ENCODE results near the gene GABRD.

Gene GABRD

GRCh38 chr1:1985375-1986050 is 33.6 kb upstream of the GABRD start:
- no peak for DNase-seq (ENCODE audit: low read depth, low spot score)

- DNase-seq (ENCODE audit: low read depth, low spot score): no peak
Measured at GRCh38 chr1:1986451-1987141, 32.5 kb upstream of the GABRD start.

GRCh38 chr1:1987142-1987510 is 32.0 kb upstream of the GABRD start:
- DNase-seq (ENCODE audit: low read depth, low spot score): no peak

GRCh38 chr1:1988061-1988945 is 30.8 kb upstream of the GABRD start:
- no peak for DNase-seq (ENCODE audit: low read depth, low spot score)

GRCh38 chr1:1989102-1989542 is 30.0 kb upstream of the GABRD start:
- no peak for DNase-seq (ENCODE audit: low read depth, low spot score)

GRCh38 chr1:1989789-1990188 is 29.4 kb upstream of the GABRD start:
- DNase-seq (ENCODE audit: low read depth, low spot score): no peak

- no peak for DNase-seq (ENCODE audit: low read depth, low spot score)
Measured at GRCh38 chr1:1990222-1990621, 28.9 kb upstream of the GABRD start.

- DNase-seq (ENCODE audit: low read depth, low spot score): no peak
Measured at GRCh38 chr1:1994536-1994935, 24.6 kb upstream of the GABRD start.

- DNase-seq (ENCODE audit: low read depth, low spot score): no peak
Measured at GRCh38 chr1:1996207-1996651, 22.9 kb upstream of the GABRD start.

GRCh38 chr1:1997576-1997975 is 21.6 kb upstream of the GABRD start:
- DNase-seq (ENCODE audit: low read depth, low spot score): no peak

- DNase-seq (ENCODE audit: low read depth, low spot score): no peak
Measured at GRCh38 chr1:2000432-2000831, 18.7 kb upstream of the GABRD start.

- DNase-seq (ENCODE audit: low read depth, low spot score): no peak
Measured at GRCh38 chr1:2000850-2001249, 18.3 kb upstream of the GABRD start.

GRCh38 chr1:2001773-2002411 is 17.3 kb upstream of the GABRD start:
- DNase-seq (ENCODE audit: low read depth, low spot score): no peak

- no peak for DNase-seq (ENCODE audit: low read depth, low spot score)
Measured at GRCh38 chr1:2003541-2004131, 15.5 kb upstream of the GABRD start, which contains the start of gene CFAP74. TSS of gene CFAP74 (minus strand) at chr1:2003786. CDS start at chr1:1990956, 12,830 bp downstream.

- DNase-seq (ENCODE audit: low read depth, low spot score): no peak
Measured at GRCh38 chr1:2004856-2005255, 14.3 kb upstream of the GABRD start.

- no peak for DNase-seq (ENCODE audit: low read depth, low spot score)
Measured at GRCh38 chr1:2009101-2010053, 9.8 kb upstream of the GABRD start.

GRCh38 chr1:2014181-2014580 is 5.0 kb upstream of the GABRD start:
- no peak for DNase-seq (ENCODE audit: low read depth, low spot score)

GRCh38 chr1:2014741-2015735 is 4.1 kb upstream of the GABRD start:
- DNase-seq (ENCODE audit: low read depth, low spot score): no peak

- DNase-seq (ENCODE audit: low read depth, low spot score): no peak
Measured at GRCh38 chr1:2016123-2016522, 3.0 kb upstream of the GABRD start.

All from brain pericyte (primary cell).